GM12878 (cell line): ENCODE results near the gene SERTAD2. TPM values are rescaled to one million over a fixed set of nuclear protein-coding genes. Genes with fewer than 3 reads are reported as not detected.

Experiments
- ATAC-seq: fragments of 200-7000 bp; cut with Tn5 transposase; 3 replicates; pipeline ENCODE4 v1.9.1; 2020; ENCODE audit warnings: mild to moderate bottlenecking, moderate library complexity
- BruUV-seq: library from RNA; stranded (reverse); fragments of 400-500 nt; replicated peaks from 2 replicates; lab custom pipeline; 2021; lab: Mats Ljungman, UMichigan
- CTCF ChIA-PET: fragments of 300-600 bp; sonication (Branson Sonifier 250); formaldehyde crosslinking; extraction: SDS; loops from one replicate; lab custom pipeline; 2021; ENCODE audit warnings: inconsistent platforms; lab: Yijun Ruan, JAX
- POLR2A ChIA-PET: fragments of 350-600 bp; formaldehyde crosslinking; extraction: SDS; loops from one replicate; lab custom pipeline; 2021; ENCODE audit warnings: inconsistent platforms; lab: Charles Lee
- RAD21 ChIA-PET: fragments of 300-600 bp; sonication (Branson Sonifier 250); formaldehyde crosslinking; loops from one replicate; lab custom pipeline; 2023; ENCODE audit warnings: antibody characterized with exemption; ENCODE audit not compliant: unreplicated experiment; lab: Charles Lee
- SMC1A ChIA-PET: fragments of 300-600 bp; sonication (Branson Sonifier 250); formaldehyde crosslinking; loops from one replicate; lab custom pipeline; 2023; ENCODE audit not compliant: unreplicated experiment, uncharacterized antibody; lab: Charles Lee
- DNase-seq: peaks from one replicate; pipeline ENCODE4 v3.0.0-alpha.2; 2011; ENCODE audit warnings: low read depth, low spot score
- FAIRE-seq: peaks from 3 replicates; lab custom pipeline; 2011; peaks lifted over from hg19 to GRCh38; lab: Jason Lieb, UNC
- H2AFZ ChIP-seq: 2 replicates; pipeline ENCODE4 v1.6.0; 2011; ENCODE audit warnings: low read depth, low read length, control low read depth; ENCODE audit not compliant: control insufficient read depth
- H3K27ac ChIP-seq: 2 replicates; pipeline ENCODE4 v1.5.1; 2011; ENCODE audit warnings: control low read depth; ENCODE audit not compliant: control insufficient read depth, insufficient read depth
- H3K27me3 ChIP-seq, 2 experiments: replicated peaks in 1 of 2; 2 replicates each; pipeline versions ENCODE4 v1.6.0 to v1.6.1; 2011; ENCODE audit warnings: low read length in 1 of 2; ENCODE audit not compliant: control insufficient read depth in 2 of 2, insufficient read depth in 2 of 2
- H3K36me3 ChIP-seq, 2 experiments: 2 replicates each; pipeline ENCODE4 v1.5.1; 2011; ENCODE audit warnings: low read length in 1 of 2; ENCODE audit not compliant: control insufficient read depth in 2 of 2, insufficient read depth in 2 of 2
- H3K4me1 ChIP-seq: 2 replicates; pipeline ENCODE4 v1.6.1; 2011; ENCODE audit warnings: mild to moderate bottlenecking, low read length, moderate library complexity, mixed read lengths; ENCODE audit not compliant: control insufficient read depth, insufficient read depth
- H3K4me2 ChIP-seq: 2 replicates; pipeline ENCODE4 v1.6.0; 2011; ENCODE audit warnings: control low read depth; ENCODE audit not compliant: control insufficient read depth, insufficient read depth
- H3K4me3 ChIP-seq: fragments of 200-600 bp; sonication (generic); 2 replicates; pipeline ENCODE4 v1.5.1; 2016
- H3K79me2 ChIP-seq: 2 replicates; pipeline ENCODE4 v1.6.0; 2011; ENCODE audit warnings: low read length; ENCODE audit not compliant: control insufficient read depth, insufficient read depth
- H3K9ac ChIP-seq: 2 replicates; pipeline ENCODE4 v1.8.0; 2011; ENCODE audit warnings: low read length, control low read depth, mixed read lengths; ENCODE audit not compliant: control insufficient read depth, insufficient read depth
- H3K9me3 ChIP-seq: replicated peaks from 3 replicates; pipeline ENCODE4 v1.5.1; 2011; ENCODE audit warnings: mild to moderate bottlenecking, low read length; ENCODE audit not compliant: control insufficient read depth, insufficient read depth
- H4K20me1 ChIP-seq: 2 replicates; pipeline ENCODE4 v1.6.0; 2011; ENCODE audit not compliant: control insufficient read depth, insufficient read depth
- ATF7 ChIP-seq: fragments of 450-650 bp; IDR thresholded peaks from 2 replicates; pipeline ENCODE4 v1.6.1; 2016; ENCODE audit warnings: low read depth, mild to moderate bottlenecking
- CBFB ChIP-seq: IDR thresholded peaks from 2 replicates; pipeline ENCODE4 v1.6.1; 2016; ENCODE audit warnings: antibody characterized with exemption, low read depth
- CREM ChIP-seq: IDR thresholded peaks from 2 replicates; pipeline ENCODE4 v1.6.1; 2014; ENCODE audit warnings: antibody characterized with exemption, low read depth
- EED ChIP-seq: sonication (generic); IDR thresholded peaks from 2 replicates; pipeline ENCODE4 v1.6.1; 2016; ENCODE audit warnings: antibody characterized with exemption, low read depth
- GATAD2B ChIP-seq: fragments of 450-650 bp; conservative IDR thresholded peaks from 2 replicates; pipeline ENCODE4 v1.6.1; 2017; ENCODE audit warnings: low read depth, mild to moderate bottlenecking, moderate library complexity
- HDGF ChIP-seq: fragments of 450-650 bp; IDR thresholded peaks from 2 replicates; pipeline ENCODE4 v1.6.1; 2016; ENCODE audit warnings: antibody characterized with exemption
- IKZF1 ChIP-seq: fragments of 450-650 bp; conservative IDR thresholded peaks from 2 replicates; pipeline ENCODE4 v1.6.1; 2017; ENCODE audit warnings: antibody characterized with exemption, mild to moderate bottlenecking
- IRF3 ChIP-seq: fragments of 450-650 bp; IDR thresholded peaks from 2 replicates; pipeline ENCODE4 v1.6.1; 2014; ENCODE audit warnings: mild to moderate bottlenecking
- LARP7 ChIP-seq: fragments of 450-650 bp; IDR thresholded peaks from 2 replicates; pipeline ENCODE4 v1.6.1; 2017; ENCODE audit warnings: mild to moderate bottlenecking
- MLLT1 ChIP-seq: fragments of 450-650 bp; IDR thresholded peaks from 2 replicates; pipeline ENCODE4 v1.6.1; 2016; ENCODE audit warnings: mild to moderate bottlenecking
- NBN ChIP-seq: fragments of 450-650 bp; IDR thresholded peaks from 2 replicates; pipeline ENCODE4 v1.6.1; 2016
- NFYB ChIP-seq: IDR thresholded peaks from 2 replicates; pipeline ENCODE4 v1.6.1; 2011; ENCODE audit warnings: low read depth, mild to moderate bottlenecking, low read length, improper control_type of control experiment, moderate library complexity; ENCODE audit not compliant: insufficient read depth
- NKRF ChIP-seq: fragments of 450-650 bp; conservative IDR thresholded peaks from 2 replicates; pipeline ENCODE4 v1.6.1; 2017; ENCODE audit warnings: mild to moderate bottlenecking, moderate library complexity
- PML ChIP-seq: IDR thresholded peaks from 2 replicates; pipeline ENCODE4 v1.6.1; 2012; ENCODE audit warnings: low read length, inconsistent platforms
- POLR2AphosphoS2 ChIP-seq: IDR thresholded peaks from 2 replicates; pipeline ENCODE4 v1.6.1; 2011; ENCODE audit warnings: low read depth, mild to moderate bottlenecking, low read length, improper control_type of control experiment, moderate library complexity
- SIN3A ChIP-seq: IDR thresholded peaks from 2 replicates; pipeline ENCODE4 v1.6.1; 2012; ENCODE audit warnings: low read depth, low read length, improper control_type of control experiment
- SMAD5 ChIP-seq: IDR thresholded peaks from 2 replicates; pipeline ENCODE4 v1.6.1; 2016; ENCODE audit warnings: antibody characterized with exemption, low read depth
- SP1 ChIP-seq: IDR thresholded peaks from one replicate; pipeline ENCODE4 v1.6.1; 2011; ENCODE audit warnings: low read depth, low read length
- ZBED1 ChIP-seq: IDR thresholded peaks from 2 replicates; pipeline ENCODE4 v1.6.1; 2016; ENCODE audit warnings: borderline replicate concordance
- WGBS: methylation state at CpG from one replicate; pipeline ENCODE4 v1.1.6; 2016; ENCODE audit warnings: low lambda C conversion rate; ENCODE audit not compliant: insufficient replicate concordance, insufficient coverage; ENCODE audit errors: missing lambda C conversion rate; 5-methylcytosine and 5-hydroxymethylcytosine counted together
- in situ Hi-C: fragments of 300-500 bp; cut with MboI; formaldehyde crosslinking; loops from 9 replicates; pipeline ENCODE4 v1.14.3; 2018; ENCODE audit warnings: mixed read lengths
- intact Hi-C: fragments of 100-400 bp; cut with micrococcal nuclease; formaldehyde crosslinking; loops from one replicate; pipeline ENCODE4 v1.14.2; 2022; ENCODE audit not compliant: unreplicated experiment
- polyA plus RNA-seq, 11 experiments: library from polyadenylated mRNA; depleted of rRNA in 4 of 11; unstranded in 6 of 11; stranded (reverse) in 5 of 11; fragments of >200 nt; fragmentation: Nextera tagmentation in 4 of 11; fragmentation: Illumina TruSeq in 1 of 11; extraction: Ambion mirVana in 4 of 11; extraction: Trizol in 1 of 11; gene quantifications; 1 replicate in 1 of 11; 2 replicates in 10 of 11; pipeline versions ENCODE4 v1.2.1 to v1.2.3, GENCODE V29; 2011 to 2016; ENCODE audit warnings: inconsistent platforms in 2 of 11, missing spikeins in 2 of 11, low read depth in 1 of 11
- total RNA-seq, 4 experiments: library from RNA; depleted of rRNA in 3 of 4; stranded (reverse); fragments of >200 nt in 3 of 4; fragmentation: Illumina TruSeq in 1 of 4; extraction: Trizol in 1 of 4; gene quantifications; 2 replicates each; pipeline versions ENCODE4 v1.2.1 to v1.2.3, GENCODE V29; 2013 to 2021

The SERTAD2 gene
- total and polyA plus RNA-seq, 10 of the 15 experiments (the other 5 are each of a cell fraction or from before 2014, with no cell fraction given) = 7.9 to 28.7 (median 20.1) TPM

- Histone ChIP-seq H3K27ac (peak overlapping the region; percentile 95), H2AFZ (peak overlapping the region; percentile 26; the same call in 1 of the 2 replicates), H3K9me3 (no peaks in the 10 kb centered on the region), H3K4me2 (peak overlapping the region; percentile 100), H4K20me1 (0 out of 2 replicates have a peak, but pooled peaks cover 1% of the 10 kb centered on the region), H3K4me3 (peak overlapping the region; percentile 87), H3K79me2 (peaks cover 100% of the 10 kb centered on the region), H3K27me3 (no peaks in the 10 kb centered on the region), H3K4me1 (peaks cover 46% of the 10 kb centered on the region), H3K36me3 (peaks cover 3 to 10% of the 10 kb centered on the region in 2 experiments), H3K9ac (peak overlapping the region; percentile 79)
- ATAC-seq (peak; percentile 76), DNase-seq (no peak), FAIRE-seq (peak; percentile 27)
- WGBS = under 1% methylated on average over 31 of the region's 31 CpGs
- POLR2A ChIA-PET = interaction anchor here (0.6 to 10.0 kb wide), 19 partner anchors 7 to 213 kb away, joined by 3 to 131 read pairs (median 5); partner anchors contain the start of genes AFTPH and SERTAD2
- SMC1A ChIA-PET = interaction anchor here (0.7 to 33.0 kb wide), 30 partner anchors 8 to 270 kb away, joined by 3 to 945 read pairs (median 6); partner anchors contain the start of genes AFTPH and SERTAD2
- RAD21 ChIA-PET = interaction anchor here (0.9 to 15.4 kb wide), 25 partner anchors 9 to 314 kb away, joined by 3 to 514 read pairs (median 12); partner anchors contain the start of genes AFTPH and SERTAD2
- BruUV-seq = TSS peak; percentile 90
- intact Hi-C loops (loop anchor here (2.0 to 5.0 kb wide), 3 partner anchors 54 to 398 kb away; no protein-coding TSS in a partner anchor), in situ Hi-C loops (loop anchor here (5.0 to 10.0 kb wide), 2 partner anchors 190 to 218 kb away; no protein-coding TSS in a partner anchor)
- CTCF ChIA-PET = interaction anchor here (0.8 to 14.2 kb wide), 24 partner anchors 8 to 314 kb away, joined by 3 to 154 read pairs (median 13); partner anchors contain the start of genes AFTPH and SERTAD2
- TF ChIP-seq SP1 (no peak), PML (peak; percentile 48; the same call in 1 of the 2 replicates), MLLT1 (peak; percentile 44; the same call in 1 of the 2 replicates), NFYB (peak; percentile 45; the same call in 1 of the 2 replicates), SMAD5 (peak; percentile 27; the same call in 1 of the 2 replicates), HDGF (peak; percentile 80; the same call in 1 of the 2 replicates), POLR2AphosphoS2 (no peak), IKZF1 (peak; percentile 39; the same call in 1 of the 2 replicates), SIN3A (peak; percentile 22), NBN (peak; percentile 65; the same call in 1 of the 2 replicates), ZBED1 (no peak), GATAD2B (0 out of 2 replicates have a peak, but pooled peaks have one; percentile 19), CREM (peak; percentile 37; the same call in 1 of the 2 replicates), EED (peak; percentile 33; the same call in 1 of the 2 replicates), NKRF (peak; percentile 63), LARP7 (0 out of 2 replicates have a peak, but pooled peaks have one; percentile 67), CBFB (no peak), ATF7 (no peak), IRF3 (no peak)
These were observed 9.0 kb downstream of the SERTAD2 start for GRCh38 chr2:64644458-64645382.
